GM15510 (cell line): Measurements from ENCODE around the gene ARHGAP10.

Source experiments
- POLR2A ChIP-seq: IDR thresholded peaks from 3 replicates; pipeline ENCODE4 v1.6.1; 2011; ENCODE audit warnings: borderline replicate concordance; ENCODE audit not compliant: insufficient read length; ENCODE audit errors: extremely low read depth

ARHGAP10 gene

DNA sequence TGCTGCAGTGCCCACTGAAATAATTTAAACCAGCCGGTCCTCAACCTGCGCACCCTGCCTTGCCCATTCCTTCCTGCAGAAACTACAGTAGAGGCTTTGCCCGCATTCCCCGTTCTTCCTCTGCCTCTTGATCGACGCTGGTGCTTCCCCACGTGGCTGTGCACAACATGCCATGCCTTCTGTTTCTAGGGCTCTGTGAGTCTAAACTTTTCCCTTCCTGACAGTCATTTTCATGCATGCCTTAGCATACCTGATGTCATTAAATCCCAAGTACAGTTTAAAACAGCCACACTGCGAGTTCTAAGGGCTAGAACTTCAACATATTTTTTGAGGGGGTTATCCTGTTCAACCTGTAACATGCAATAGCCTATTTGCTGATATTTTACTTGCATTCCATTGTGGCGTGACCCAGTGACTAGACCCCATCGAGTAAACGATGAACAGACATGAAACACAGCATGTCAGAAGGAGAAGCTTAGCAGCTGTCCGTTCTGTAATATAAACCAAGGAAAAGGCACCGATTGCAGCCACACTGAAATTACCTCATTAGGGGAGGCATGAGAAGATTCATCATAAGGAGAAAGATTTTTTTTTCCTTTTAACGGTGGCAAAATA, 232.5 kb downstream of the ARHGAP10 start:
- TF ChIP-seq POLR2A: no peak

DNA sequence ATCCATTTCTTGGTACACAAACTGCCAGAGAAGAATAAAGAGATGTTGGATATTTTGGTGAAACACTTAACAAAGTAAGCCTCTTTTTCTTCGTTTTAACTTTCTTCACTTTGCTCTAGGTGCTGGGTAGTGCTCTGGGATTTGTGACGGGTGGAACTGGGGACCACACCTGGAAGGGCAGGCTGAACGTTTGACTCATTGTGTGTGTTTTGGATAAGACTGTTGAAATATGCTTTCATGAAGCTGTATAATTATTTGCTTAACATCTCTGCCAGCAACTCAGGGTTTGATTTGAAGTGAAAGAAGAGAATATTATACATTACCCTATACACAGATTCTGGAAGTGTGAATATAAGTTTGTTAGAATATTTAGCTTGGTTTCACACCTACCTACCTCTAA, 233.2 kb downstream of the ARHGAP10 start:
- no peak for TF ChIP-seq POLR2A

DNA sequence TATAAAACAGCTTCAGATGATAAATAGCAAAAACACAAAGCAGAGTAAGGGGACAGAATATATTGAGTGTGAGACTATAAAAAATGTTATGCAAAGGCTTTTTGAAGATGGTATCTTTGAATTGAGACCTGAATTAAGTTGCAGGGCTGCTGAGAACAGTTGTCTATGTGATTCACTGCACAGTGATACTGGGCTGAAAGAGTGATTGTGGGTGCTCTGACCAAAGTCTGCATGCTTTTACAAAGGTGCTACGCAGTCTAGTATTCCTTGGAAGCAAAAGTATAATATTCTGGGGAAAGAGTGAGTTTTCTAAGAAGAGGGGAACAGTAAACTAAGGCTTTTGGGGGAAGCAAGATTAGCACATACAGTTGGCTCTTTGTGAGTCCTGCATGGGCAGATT, 234.0 kb downstream of the ARHGAP10 start:
- no peak for TF ChIP-seq POLR2A

DNA sequence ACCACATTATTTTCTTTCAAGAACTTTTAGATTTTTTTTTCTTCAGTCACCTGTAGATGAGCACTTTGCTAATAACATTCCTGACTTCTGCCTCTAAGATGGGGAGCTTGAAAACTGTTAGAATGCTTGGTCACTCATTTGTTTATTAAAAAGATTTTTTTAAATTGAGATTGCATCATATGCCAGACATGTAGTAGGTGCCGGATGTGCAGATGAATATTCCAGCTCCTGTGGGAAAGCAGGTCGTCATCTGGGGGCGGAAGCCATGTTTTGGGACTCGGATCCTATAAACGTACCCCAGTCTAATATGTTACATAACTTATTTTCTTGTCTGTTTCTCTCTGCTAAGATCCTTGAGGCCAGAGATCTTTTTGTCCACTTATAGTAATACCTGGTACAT, 236.8 kb downstream of the ARHGAP10 start:
- TF ChIP-seq POLR2A: no peak

DNA sequence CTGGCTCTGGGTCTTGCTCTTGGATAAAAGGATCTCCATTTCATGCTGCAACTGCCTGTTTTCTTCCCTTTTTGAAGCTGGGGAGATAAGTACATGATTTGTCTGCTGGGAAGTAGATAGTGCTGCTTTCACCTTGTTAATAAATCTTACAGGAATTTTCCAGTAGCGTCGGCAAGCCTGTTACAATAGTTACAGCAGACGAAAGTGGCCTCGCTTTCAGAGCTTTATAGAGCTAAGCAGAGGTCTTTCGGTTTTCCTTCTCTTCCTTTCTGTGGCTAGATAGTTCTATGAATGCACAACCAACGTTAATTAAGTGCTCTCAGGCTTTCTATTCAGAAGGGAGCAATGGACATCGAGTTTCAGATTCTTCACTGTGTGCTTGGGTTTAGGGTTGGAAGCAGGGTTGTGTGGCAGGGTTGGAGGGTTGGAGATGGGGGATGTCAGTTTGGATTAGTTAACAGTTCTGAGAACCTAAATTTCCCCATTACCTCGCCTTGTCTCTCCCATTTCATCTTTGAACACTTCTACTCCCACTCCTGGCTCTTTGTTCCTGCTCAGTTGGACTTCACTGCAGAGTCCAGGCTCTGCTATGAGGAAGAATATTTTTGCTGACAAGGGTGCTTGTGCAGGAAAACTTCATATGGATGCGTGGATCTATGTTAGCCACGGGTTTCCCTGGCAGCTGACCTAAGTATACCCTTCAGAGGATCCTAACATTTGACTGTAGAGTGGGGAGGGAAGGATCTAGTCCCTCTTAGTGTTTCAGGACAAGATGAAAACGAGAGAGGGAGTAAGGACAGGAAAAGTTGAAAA, 237.9 kb downstream of the ARHGAP10 start:
- no peak for TF ChIP-seq POLR2A

DNA sequence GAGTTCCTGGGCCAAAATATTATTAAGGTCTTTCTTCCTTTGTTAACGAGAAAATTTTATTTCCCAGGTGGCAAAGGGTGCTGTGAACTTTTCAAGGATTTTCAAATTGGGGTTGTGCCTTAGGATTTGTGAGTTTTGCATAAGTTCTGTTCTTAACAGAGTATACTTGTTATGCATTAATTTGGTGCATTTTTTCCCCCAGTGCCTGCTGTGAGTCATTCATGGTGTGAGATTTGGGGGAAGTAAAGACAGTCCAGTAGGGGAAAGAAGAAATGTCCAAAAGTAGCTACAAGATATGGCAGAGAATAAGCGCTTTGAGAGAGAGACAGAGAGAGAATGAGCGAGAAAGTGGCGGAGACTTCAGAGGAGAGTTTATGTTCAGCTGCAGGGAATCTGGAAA, 239.2 kb downstream of the ARHGAP10 start:
- TF ChIP-seq POLR2A: no peak

DNA sequence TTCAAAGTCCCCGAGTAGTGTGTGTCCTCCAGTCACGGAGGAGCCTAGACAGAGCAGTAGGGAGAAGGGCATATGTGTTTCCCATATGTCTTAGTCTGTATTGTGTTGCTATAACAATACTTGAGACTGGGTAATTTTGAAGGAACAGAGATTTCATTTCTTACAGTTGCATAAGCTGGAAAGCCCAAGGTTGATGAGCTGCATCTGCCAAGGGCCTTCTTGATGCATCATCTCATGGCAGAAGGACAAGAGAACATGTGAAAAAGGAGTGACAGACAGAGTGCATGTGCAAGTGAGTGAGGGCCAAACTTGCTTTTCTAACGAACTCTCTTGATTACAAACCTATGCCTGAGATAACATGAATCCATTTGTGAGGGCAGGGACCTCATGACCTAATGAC, 243.4 kb downstream of the ARHGAP10 start:
- TF ChIP-seq POLR2A: no peak

DNA sequence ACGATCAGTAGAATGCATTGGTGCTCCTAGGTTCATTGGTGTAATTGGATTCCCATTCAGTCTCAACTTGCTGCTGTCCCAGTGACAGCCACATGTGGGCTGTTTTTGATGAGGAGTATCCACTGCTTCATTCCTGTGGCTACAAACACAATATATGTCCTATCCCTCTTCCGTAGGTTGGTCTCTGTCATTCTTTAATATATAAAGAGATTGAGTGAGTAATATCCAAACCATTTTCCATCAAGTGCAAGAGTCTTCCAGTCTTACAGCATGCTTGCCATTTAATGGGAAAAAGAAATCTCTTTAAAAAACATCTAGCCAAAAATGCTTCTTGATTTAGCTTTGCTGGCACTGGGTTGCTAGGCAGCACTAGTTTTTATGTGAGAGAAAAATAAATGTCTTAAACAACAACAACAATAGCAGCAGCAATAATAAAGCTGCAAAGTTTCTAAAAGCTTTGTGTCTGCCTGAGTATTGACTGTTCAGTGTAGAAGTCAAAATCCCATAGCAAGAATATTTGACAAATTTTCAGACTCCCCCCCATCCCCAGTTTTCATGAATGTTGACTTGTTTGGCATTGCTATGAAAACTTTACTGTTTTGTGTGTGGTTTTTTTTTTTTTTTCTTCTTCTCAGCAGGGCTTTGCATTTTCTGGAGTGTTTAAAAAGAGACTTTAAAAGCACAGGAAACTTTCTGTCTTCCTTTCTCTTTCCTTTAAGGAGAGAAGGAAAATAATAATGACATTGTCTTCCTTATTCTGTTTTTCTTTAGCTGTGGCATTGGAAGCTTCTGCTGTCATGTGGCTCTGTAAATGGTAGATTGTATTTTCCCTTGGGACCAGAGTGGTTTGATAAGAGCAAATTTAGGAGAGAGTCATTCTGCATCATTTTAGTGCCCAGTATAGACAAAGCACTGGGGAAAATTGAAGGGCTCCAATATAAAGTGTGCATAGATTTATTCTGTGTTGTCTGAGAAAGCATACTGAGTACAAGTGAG, 244.3 kb downstream of the ARHGAP10 start:
- TF ChIP-seq POLR2A: no peak

DNA sequence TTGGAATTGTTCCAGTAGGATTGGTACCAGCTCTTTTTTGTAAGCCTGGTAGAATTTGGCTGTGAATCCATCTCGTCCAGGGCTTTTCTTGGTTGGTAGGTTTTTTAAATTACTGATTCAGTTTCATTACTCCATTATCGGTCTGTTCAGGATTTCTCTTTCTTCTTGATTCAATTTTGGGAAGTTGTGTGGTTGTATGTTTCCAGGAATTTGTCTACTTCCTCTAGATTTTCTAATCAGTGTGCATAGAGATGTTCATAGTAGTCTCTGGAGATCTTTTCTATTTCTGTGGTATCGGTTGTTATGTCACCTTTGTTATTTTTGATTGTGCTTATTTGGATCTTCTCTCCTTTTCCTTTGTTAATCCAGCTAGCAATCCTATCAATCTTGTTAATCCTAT, 248.7 kb downstream of the ARHGAP10 start:
- no peak for TF ChIP-seq POLR2A

DNA sequence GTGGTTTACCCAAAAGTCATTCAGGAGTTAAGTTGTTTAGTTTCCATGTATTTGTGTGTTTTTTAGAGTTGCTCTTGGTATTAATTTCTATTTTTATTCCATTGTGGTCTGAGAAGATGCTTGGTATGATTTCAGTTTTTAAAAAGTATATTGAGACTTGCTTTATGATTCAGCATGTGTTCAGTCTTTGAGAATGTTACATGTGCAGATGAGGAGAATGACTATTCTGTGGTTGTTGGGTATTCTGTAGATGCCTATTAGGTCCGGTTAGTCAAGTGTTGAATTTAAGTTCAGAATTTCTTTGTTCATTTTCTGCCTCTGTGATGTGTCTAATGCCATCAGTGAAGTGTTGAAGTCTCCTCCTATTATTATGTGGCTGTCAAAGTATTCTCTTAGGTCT, 249.4 kb downstream of the ARHGAP10 start:
- no peak for TF ChIP-seq POLR2A

DNA sequence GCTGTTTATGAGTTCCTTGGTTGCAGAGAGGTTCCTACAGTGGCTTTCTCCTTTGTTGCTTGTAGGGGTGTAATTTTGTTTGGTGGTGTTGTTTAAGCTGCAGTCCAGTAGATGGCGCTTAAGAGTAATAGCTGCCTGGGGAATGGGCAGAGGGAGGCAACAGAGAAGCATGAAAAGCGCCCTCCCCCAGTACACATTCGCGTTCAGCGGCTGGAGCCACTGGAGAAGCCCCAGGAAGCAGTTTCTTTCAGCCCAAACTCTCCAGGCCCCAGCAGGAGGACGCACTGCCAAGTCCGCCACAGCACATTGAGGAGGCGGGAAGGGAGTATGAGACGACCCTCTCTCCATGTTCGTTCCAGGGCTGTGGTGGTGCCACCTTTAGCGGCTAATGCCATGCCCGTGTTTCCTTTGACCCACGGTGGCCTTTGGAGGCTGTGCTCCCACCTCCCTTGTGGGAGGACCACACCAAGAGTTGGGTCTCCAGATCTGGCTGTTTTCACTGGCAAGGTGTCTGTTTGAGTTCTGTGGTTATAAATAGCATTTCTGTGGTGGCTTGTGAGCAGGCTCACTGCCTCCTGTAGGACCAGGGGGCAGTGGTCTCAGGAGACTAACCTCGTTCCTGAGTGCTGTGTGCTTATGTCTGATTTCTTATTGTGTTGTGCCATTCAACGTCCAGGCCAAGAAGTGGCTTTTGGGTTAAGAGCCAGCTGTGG, 252.3 kb downstream of the ARHGAP10 start:
- no peak for TF ChIP-seq POLR2A

DNA sequence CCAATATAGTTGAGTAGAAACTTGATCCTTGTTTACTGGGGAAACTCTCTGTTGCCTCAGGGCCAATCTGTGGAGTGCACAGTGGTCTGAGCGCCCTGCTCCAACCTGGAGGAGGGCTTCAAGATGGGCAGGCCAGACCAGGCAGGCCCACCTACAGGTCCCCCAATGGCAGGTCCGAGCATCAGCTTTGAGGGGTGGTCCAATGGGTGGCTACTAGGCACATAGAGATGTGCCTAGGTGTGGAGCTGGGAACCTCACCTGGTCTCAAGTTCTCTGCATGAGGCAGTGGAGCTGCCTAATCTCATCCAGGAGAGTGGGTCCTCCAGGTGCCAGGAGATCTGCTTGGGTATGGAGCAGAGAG, 252.9 kb downstream of the ARHGAP10 start:
- no peak for TF ChIP-seq POLR2A

DNA sequence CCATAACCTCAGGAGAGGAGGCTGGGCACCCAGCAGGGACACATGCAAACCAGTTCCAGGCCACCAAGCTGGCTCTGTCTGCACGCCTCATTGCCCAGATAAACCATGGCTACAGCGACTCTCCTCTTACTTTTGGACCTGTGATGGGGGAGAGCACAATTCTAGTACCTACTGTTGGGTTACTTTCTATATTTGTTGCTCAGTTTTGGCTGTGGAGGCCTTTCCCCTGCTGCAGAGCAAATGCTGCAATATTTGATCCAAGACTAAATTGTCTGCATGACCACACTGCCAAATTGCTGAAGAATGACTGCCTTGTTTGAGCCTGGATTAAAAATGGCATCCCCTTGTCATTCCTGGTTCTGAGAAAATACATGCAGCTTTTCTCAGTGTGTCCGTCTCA, 253.5 kb downstream of the ARHGAP10 start:
- no peak for TF ChIP-seq POLR2A

DNA sequence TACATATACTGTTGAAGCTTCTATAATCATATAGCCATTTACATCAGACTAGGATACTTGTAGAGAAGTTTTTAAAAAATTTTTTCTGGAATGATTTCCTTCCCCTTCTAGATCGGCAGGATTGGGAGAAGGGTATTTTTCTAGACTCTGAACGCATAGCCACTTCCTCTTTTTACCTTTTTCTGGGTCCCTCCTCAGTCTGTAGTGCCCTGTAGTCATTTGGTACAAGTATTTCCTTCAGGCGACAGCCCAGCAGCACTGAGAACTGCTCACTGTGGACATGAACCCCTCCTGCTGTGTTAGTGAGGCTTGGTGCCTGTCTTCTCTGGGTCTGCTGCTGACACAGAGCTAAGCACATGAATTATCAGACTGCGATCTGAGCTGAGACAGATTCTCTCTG, 255.4 kb downstream of the ARHGAP10 start:
- TF ChIP-seq POLR2A: no peak
